ENCODE results near the gene CCDC88B.

- TF ChIP-seq EZH2 (IDR thresholded peaks at IDR 0.05; ENCODE audit: insufficient read depth, poor library complexity, severe bottlenecking) = no peak
- no peak for TF ChIP-seq EZH2phosphoT487 (IDR thresholded peaks at IDR 0.05; ENCODE audit: insufficient read depth, low read depth)
Measured at GRCh38 chr11:64299847-64300648, 40.0 kb upstream of the CCDC88B start, which contains the start of gene CATSPERZ.
